HG03135 (cell line): ENCODE measurements around the gene OASL.
"Not testable (repeated sequence)": the region's sequence is repeated elsewhere in the genome, so short reads cannot be mapped to it uniquely, and the experiment has no call there.

Experiments used
- ATAC-seq: cut with Tn5 transposase; IDR thresholded peaks from one replicate; pipeline ENCODE4 v1.9.1; 2021; ENCODE audit warnings: mild to moderate bottlenecking, moderate library complexity; ENCODE audit not compliant: unreplicated experiment

Gene OASL

DNA sequence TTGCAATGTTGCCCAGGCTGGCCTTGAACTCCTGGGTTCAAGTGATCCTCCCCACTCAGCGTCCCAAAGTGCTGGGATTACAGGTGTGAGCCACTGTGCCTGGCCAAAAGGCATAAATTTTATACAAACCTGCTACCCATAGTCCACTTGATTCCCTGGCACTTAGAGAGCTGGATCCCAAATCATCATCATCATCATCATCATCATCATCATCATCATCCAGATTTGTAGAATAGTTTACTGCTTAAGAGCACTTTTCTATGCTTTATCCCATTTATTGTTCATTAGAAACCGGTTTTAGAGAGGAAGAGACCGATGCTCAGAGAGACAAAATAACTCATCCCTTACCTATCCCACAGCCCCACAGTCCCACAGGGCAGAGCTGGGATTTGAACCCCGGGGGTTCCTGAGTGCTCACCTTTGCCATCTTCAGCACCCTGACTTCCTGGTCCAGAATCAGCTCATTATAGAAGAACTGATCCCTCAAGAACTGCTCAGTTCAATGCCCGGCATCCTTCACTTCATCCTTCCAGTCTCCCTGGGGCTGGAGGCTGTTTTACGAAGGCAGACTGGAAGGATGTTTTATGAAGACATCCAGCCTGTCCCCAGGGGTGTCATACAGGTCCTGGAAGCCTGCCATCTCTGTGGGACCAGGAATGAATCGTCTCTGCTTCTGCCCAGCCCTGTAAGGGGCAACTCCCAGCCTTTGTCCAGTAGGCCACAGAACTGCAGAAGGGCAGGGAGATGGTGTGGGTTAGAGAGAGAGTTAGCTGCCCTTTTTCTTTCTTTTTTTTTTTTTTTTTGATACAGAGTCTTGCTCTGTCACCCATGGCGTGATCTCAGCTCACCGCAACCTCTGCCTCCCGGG lies 20.2 kb upstream of the OASL start:
- ATAC-seq: peak; percentile 16

DNA sequence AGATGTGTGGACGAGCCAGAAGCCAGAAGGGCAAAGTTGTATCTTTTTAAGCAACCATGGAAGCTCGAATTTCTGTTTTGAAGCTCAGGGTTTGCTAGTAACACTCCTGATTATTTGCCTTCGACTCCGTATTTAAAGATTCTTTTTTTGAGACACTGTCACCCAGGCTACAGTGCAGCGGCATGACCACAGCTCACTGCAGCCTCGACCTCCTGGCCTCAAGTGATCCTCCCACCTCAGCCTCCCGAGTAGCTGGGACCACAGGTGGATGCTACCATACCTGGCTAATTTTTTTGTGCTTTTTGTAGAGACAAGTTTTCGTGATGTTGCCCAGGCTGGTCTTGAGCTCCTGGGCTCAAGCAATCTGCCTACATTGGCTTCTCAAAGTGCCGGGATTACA lies 18.7 kb upstream of the OASL start:
- no peak for ATAC-seq

DNA sequence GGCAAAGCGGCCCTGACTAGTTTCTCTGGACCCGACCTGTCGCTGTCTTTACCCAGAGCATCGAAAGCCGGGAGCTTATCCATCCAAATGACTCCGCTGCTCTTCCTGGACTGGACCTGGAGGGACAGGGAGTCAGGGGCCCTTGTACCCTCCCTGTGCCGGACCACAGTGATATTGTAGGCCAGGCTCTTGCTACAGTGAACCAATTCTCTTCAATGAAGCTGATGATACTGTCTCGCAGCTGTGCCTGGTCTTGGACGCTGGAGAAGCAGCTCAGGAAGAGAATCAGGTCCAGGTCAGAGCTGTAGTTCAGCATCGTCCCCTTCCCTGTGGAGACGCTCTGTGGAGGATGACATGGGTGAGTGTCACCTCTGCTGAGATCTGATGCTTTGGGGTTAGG lies 14.7 kb upstream of the OASL start:
- no peak for ATAC-seq

DNA sequence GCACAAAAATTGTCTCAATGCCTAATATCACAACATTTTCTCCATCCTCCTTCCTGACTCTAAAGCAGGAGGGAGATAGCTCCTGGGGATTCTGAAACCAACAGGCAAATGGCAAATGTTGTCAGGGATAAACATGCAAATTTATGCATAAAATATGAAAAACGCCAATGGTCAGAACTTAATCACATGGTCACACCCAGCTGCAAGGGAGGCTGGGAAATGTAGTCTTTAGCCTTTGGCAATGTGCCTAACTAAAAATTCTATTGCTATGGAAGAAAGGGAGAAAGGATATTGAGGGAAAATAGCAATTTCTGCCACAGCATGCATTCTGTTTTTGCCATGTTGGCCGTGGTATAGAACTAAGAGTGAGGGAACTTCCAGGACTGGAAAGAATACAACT lies 11.7 kb upstream of the OASL start:
- no peak for ATAC-seq

DNA sequence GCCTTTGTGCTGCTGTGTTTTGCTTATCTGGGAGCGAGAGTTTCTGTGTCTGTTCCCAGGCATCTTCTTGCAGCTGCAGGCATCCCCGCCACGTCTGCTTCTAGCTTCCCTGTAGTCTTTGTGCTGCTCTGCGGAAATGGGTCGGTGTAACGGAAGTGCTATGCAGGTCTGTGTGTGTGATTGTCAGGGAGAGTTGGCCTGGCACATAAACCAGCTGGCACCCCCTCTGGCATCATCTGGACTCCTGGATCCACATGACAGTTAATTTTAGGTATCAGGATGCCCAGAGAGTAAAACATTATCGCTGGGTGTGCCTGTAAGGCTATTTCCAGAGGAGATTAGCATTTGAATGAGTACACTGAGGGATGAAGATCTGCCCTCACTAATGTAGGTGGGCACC lies 9.4 kb upstream of the OASL start:
- no peak for ATAC-seq

DNA sequence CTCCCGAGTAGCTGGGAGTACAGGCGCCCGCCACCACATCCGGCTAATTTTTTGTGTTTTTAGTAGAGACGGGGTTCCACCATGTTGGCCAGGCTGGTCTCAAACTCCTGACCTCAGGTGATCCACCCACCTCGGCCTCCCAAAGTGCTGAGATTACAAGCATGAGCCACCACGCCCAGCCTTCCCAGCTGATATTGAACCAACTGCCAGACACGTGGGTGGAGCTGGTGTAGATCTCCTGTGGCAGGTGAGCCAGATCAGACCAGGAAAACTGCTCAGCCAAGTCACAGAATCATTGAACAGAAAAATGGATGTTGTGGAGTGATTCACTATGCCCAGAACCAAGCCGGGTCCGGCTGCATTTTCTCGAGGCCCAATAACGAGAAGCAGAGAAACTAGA lies 8.4 kb upstream of the OASL start:
- not testable (repeated sequence) for ATAC-seq

DNA sequence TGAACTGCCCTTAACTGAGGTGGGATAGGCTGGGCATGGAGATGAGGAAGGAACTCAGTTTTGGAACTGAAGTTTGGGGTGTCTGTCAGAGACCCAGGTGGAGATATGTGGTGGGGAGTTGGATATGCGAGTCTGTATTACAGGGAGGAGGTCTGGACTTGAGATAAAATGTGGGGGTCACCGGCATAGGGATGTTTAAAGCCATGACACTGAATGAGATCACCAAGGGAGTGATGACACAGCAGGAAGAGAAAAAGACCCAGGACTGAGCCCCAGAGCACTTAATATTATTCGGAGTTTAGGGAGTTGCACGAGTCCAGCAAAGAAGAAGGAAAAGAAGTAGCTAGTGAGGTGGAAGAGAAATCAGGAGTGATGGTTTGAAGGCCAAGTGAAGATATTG lies 4.0 kb upstream of the OASL start:
- no peak for ATAC-seq

DNA sequence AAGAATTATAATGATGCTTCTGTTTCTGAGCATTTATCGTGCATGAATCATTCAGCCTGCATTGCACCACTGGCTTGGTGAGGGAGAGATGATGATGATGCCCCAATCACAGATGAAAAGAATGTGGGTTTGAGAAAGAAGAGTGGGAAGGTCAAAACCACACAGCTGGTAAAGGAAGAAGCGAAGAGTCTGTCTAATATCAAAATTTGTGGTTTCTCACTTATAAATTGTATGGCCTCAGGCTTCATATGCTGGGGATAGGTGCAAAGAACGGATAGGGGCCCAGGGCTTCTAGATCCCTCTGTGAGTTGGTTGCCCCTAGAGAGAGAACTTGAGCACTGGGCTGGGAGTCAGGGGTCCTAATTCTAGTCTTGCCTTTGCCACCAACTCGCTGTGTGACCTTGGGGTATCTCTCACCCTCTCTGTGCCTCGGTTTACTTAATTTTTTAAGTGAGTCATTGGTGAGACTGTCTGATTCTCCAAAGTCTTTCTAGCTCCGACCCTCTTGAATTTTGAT lies 2.2 kb downstream of the OASL start:
- no peak for ATAC-seq

DNA sequence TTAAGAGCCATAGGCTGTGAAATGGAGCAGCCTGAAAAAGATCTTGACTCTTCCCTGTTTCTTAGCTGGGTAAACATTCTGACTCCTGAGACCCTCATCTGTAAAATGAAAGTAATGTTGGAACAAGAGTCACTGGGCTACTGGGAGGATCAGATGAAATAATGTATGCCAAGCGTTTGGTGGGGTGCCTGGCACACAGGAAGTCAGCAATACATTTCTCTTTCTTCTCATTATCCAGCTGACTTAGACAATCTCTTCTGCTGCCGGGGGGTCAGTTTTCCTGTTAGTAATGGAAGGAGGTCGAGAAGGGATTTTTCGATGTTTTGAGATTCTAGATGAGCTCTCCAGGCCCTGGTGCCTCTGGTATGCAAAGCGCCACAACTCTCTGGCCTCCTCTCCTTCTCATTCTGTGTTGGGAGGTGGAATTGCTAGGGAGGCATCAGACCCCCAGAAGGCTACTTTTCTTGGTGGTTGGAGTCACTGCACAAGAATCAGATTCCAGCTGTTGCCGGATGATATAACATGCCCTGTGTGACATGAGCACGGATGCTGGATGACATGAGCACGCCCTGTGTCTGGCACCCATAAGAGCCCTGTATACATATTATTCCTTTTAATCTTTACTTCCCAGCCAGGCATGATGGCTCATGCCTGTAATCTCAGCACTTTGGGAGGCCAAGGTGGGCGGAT lies 4.3 kb downstream of the OASL start:
- ATAC-seq: no peak

DNA sequence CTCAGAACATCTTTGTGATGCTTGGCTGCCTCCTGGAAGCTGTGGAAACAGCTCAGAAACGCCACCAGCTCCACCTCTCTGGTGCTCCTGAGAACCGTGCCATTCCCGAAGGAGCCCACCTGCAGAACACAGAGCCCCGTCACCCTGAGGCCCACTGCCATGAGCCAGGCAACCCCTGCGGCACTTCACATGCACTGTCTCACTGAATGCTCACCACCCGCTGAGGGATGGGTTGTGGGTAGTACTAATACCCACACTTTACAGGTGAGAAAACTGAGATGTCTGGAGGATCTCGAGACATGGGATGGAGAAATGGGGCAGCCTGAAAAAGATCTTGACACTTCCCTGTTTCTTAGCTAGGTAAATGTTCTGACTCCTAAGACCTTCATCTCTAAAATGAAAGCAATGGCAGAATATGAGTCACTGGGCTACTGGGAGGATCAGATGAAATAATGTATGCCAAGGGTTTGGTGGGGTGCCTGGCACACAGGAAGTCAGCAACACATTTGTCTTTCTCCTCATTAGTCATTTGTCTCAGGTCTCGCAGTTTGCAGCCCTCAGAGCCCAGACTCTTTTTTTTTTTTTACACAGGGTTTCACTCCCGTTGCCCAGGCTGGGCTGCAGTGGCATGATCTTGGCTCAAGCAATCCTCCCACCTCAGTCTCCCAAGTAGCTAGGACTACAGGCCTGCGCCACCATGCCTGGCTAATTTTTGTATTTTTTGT lies 5.3 kb downstream of the OASL start:
- ATAC-seq: no peak

DNA sequence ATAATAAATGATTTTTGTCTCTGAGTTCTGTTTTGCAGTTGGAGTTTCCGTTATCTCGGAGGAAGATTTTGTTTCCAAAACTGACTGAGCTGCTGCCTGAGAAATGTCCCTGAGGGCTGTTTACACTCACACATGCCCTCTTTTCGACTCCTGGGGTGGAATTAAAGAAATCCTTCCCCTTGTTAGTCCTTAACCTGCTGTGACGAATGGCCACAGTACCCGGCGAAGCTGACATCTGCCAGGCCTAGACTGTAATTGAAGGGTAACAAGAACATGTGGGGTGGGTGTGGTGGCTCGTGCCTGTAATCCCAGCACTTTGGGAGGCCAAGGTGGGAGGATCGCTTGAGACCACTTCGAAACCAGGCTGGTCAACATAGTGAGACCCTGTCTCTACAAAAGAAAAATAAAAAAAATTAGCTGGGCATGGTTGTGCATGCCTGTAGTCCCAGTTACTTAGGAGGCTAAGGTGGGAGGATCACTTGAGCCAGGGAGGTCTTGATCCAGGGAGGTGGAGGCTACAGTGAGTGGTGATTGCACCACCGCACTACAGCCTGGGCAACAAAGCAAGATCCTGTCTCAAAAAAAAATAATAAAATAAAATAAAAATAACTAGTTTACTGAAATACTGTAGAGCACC lies 8.4 kb downstream of the OASL start:
- no peak for ATAC-seq

DNA sequence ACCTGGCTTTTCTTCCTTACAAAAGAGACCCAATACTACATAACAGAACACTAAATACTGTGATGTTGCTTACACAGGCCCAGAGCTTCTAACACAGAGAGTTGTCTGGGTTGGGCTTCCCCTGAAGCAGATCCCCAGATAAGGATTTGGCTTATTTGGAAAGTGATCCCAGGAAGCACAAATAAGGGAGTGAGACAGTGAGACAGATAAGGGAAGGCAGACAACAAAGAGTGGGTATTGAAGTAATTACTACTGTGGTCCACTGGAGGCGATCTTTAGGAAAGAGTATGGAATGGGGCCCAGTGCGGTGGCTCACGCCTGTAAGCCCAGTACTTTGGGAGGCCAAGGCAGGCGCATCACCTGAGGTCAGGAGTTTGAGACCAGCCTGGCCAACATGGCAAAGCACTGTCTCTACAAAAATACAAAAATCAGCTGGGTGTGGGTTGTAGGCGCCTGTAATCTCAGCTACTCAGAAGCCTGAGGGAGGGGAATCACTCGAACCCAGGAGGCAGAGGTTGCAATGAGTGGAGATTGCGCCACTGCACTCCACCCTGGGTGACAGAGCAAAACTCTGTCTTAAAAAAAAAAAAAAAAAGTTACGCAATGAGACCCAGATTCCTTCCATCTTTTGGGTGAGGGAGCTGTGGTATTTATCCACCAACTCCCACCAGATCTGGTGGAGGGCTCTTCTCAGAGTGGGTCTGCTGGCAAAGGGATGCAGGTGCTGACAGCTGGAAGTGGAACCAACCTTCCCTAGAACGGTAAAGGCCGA lies 12.6 kb downstream of the OASL start:
- no peak for ATAC-seq

DNA sequence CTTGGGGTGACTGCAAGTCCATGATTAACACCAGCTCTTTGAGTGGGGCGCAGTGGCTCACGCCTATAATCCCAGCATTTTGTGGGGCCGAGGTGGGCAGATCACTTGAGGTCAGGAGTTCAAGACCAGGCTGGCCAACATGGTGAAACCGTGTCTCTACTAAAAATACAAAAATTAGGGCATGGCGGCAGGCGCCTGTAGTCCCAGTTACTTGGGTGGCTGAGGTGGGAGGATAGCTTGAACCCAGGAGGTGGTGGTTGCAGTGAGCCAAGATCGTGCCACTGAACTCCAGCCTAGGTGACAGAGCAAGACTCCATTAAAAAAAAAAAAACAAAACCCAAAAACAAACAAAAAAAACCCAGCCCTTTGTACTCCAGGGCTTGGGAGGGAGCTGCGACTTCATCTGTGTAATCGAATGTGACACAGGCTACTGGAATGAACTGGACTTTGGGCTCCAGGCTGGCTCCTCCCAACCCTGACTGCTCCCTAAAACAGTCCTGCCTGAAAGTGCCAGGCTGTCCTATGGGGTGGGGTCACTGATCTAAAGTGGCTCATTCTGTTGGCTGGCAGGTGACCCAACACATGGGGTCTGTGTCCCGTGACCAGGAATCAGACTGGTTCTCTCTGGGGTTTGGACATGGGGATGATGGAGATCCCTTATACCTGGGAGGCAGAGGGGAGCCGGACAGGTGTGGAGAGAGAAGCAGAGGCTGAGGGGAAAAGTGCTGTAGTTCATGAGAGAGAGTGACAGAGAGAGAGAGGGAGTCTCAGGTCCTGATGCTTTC lies 13.4 kb downstream of the OASL start:
- no peak for ATAC-seq

DNA sequence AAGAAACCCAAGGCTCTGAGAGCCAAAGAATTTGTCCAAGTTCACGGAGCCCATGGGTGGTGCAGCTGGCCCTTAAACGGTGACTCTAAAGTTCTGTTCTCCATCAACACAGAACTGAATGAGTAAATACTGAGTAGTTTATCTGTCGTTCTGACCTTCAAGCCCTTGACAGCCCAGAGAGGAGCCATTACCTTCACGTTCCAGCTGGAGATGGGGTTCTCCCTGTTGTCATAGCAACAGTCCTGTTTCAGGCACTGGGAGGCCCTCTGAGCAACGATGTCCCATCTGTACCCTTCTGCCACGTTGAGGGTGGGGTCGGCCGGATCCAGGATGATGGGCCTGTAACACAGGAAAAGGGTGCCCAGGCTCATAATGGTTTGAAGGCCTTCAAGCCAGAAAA lies 15.2 kb downstream of the OASL start:
- ATAC-seq: no peak

DNA sequence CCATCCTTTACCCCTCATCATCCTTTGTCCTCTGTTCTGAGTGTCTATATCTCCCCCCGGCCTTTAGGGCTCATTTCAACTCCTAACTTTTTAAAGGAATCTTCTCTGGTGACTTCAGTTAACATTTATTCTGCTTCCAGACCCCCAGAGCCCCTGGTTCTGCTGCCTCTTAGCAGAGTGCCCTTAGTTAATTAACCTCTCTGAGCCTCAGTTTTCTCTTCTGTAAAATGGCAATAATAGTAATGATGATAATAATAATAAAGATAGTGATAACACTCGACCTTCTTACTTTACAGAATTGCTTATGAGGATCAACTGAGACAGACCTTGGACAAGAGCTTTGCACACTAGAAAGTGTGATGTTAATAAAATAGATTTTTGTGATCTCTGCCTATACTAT lies 16.3 kb downstream of the OASL start:
- ATAC-seq: no peak

DNA sequence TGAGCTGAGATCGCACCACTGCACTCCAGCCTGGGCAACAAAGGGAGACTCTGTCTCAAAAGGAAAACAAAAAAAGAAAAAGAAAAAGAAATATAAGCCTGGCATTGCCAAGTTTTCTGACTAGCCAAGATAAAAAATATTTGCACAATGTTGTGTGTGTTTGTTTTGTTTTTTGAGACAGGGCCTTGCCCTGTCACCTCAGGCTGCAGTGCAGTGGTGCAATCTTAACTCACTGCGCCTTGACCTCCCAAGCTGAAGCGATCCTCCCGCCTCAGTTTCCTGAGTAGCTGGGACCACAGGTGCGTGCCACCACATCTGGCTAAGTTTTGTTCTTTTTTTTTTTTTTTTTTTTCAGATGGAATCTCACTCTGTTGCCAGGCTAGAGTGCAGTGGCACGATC lies 17.3 kb downstream of the OASL start:
- no peak for ATAC-seq

DNA sequence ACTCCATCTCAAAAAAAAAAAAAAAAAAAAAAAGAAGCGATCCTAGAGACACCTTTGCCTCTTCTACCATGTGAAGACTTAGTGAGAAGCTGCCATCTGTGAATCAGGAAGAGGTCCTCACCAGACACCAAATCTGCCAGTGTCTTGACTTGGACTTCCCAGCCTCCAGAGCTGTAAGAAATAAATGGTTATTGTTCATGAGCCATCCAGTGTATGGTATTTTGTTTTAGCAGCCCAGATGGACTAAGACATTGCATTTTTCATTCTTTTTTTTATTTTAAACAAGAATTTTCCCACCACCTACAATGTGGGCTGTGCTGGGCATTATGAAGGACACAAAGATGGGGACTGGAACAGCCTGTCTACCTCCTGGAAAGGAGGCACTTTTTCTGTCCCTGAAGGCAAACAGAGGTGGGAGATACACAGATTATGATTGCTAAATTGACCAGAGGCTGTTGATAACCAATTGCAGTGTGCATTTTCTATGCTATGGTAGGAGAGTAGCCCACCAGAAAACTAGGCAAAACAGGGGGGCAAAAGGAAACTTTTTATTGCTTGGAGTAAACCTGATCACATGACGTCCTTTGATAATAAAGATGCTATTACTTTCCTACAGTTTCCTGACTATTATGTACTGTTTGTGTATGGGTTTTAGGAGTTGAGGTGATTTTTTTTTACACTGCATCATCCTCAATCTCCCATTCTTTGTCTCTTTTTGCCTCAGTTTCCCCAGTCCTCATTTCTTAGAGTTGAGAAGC lies 20.0 kb downstream of the OASL start:
- no peak for ATAC-seq

DNA sequence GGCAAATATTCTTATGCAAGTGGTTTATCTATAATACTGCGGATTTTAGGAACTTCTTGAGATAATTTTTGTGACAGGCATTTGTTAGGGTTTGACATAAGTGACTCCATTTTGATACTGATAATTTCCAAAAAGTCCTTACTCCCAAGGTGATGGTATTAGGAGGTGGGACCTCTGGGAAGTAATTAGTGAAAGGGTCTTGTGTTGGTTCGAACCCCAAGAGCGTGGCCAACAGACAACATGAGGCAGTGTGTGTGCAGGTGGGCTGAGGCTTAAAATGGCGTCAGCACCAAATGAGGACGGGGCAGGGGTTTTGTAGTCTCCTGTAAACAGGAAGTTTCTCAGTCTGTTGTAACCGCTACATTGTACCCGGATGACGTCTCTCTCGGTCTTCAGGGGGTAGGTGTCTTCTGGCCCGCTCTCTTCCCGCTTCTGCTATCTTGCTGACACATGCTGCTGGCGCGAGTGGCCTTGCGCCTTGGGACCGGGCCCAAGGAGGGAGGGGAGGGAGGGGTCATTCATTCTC lies 21.0 kb downstream of the OASL start:
- ATAC-seq: no peak
